Mammary epithelial cell (primary cell): ENCODE results near the gene RALGDS.

Source experiments
- CTCF ChIP-seq, 2 donors: IDR thresholded peaks in 1 of 2; conservative IDR thresholded peaks in 1 of 2; 2 replicates each; pipeline ENCODE4 v1.5.1; 2011 to 2012; ENCODE audit warnings: inconsistent platforms in 2 of 2, low read length in 2 of 2, mild to moderate bottlenecking in 2 of 2, control low read depth in 1 of 2, low read depth in 1 of 2; ENCODE audit not compliant: insufficient read depth in 1 of 2; ENCODE audit errors: extremely low read depth in 1 of 2
- EZH2 ChIP-seq: IDR thresholded peaks from 2 replicates; pipeline ENCODE4 v1.6.1; 2012; ENCODE audit warnings: low read length, inconsistent platforms, borderline replicate concordance

- no peak for TF ChIP-seq CTCF (conservative IDR thresholded peaks at IDR 0.05 in 1 of 2, IDR thresholded peaks at IDR 0.05 in 1 of 2; ENCODE audit: extremely low read depth in 1 of 2, insufficient read depth in 1 of 2, low read depth in 1 of 2, low read length in 2 of 2)
- no peak for TF ChIP-seq EZH2
These were observed 26.1 kb downstream of the RALGDS start for GRCh38 chr9:133094842-133095393.
